PC-3 (cell line): ENCODE results near the gene CCL4. TPM values are rescaled to one million over a fixed set of nuclear protein-coding genes. Genes with fewer than 3 reads are reported as not detected.

ENCODE experiments used
- ATAC-seq: fragments of 200-7000 bp; cut with Tn5 transposase; 2 replicates; pipeline ENCODE4 v1.9.1; 2020; ENCODE audit warnings: mild to moderate bottlenecking, moderate library complexity
- BruUV-seq: library from RNA; stranded (reverse); fragments of 400-500 nt; replicated peaks from 2 replicates; lab custom pipeline; 2021; lab: Mats Ljungman, UMichigan
- CTCF ChIA-PET: fragments of 300-600 bp; sonication (Branson Sonifier 250); formaldehyde crosslinking; loops from one replicate; lab custom pipeline; 2022; ENCODE audit warnings: antibody characterized with exemption; lab: Charles Lee
- POLR2A ChIA-PET: fragments of 300-600 bp; sonication (Branson Sonifier 250); formaldehyde crosslinking; loops from one replicate; lab custom pipeline; 2022; ENCODE audit warnings: antibody characterized with exemption; ENCODE audit not compliant: unreplicated experiment; lab: Charles Lee
- DNase-seq: peaks from one replicate; pipeline ENCODE4 v3.0.0-alpha.2; 2015
- H2AFZ ChIP-seq: fragments of 300-600 bp; sonication (generic); 2 replicates; pipeline ENCODE4 v1.6.0; 2016; ENCODE audit warnings: antibody characterized with exemption, low read length
- H3F3A ChIP-seq: fragments of 300-600 bp; sonication (generic); one replicate; pipeline ENCODE4 v1.6.0; 2017; ENCODE audit warnings: antibody characterized with exemption, low read length, control low read depth, mild to moderate bottlenecking; ENCODE audit not compliant: unreplicated experiment
- H3K27ac ChIP-seq: fragments of 300-600 bp; sonication (generic); 2 replicates; pipeline ENCODE4 v1.5.1; 2016; ENCODE audit warnings: mild to moderate bottlenecking, low read length
- H3K27me3 ChIP-seq: fragments of 300-600 bp; sonication (generic); 2 replicates; pipeline ENCODE4 v1.6.1; 2016; ENCODE audit warnings: low read length, mixed read lengths
- H3K36me3 ChIP-seq: fragments of 300-600 bp; sonication (generic); 2 replicates; pipeline ENCODE4 v1.6.1; 2016; ENCODE audit warnings: low read depth, mixed run types, low read length, mixed read lengths
- H3K4me1 ChIP-seq: fragments of 300-600 bp; sonication (generic); 2 replicates; pipeline ENCODE4 v1.5.1; 2016; ENCODE audit warnings: low read length; ENCODE audit not compliant: insufficient read depth
- H3K4me2 ChIP-seq: fragments of 300-600 bp; sonication (generic); 2 replicates; pipeline ENCODE4 v1.6.0; 2016; ENCODE audit warnings: low read length
- H3K4me3 ChIP-seq: fragments of 300-600 bp; sonication (generic); 2 replicates; pipeline ENCODE4 v1.5.1; 2016; ENCODE audit warnings: mild to moderate bottlenecking, low read length, mixed read lengths
- H3K79me2 ChIP-seq: fragments of 300-600 bp; sonication (generic); 2 replicates; pipeline ENCODE4 v1.6.1; 2017; ENCODE audit warnings: low read length, mixed read lengths
- H3K9ac ChIP-seq: fragments of 300-600 bp; sonication (generic); 2 replicates; pipeline ENCODE4 v1.6.0; 2016; ENCODE audit warnings: mild to moderate bottlenecking, low read length
- H3K9me2 ChIP-seq: fragments of 300-600 bp; sonication (generic); replicated peaks from 2 replicates; pipeline ENCODE4 v1.6.1; 2016; ENCODE audit warnings: mixed run types, low read length, mixed read lengths
- H3K9me3 ChIP-seq: fragments of 300-600 bp; sonication (generic); 2 replicates; pipeline ENCODE4 v1.6.1; 2016; ENCODE audit warnings: low read length, mixed read lengths
- H4K20me1 ChIP-seq: fragments of 300-600 bp; sonication (generic); 2 replicates; pipeline ENCODE4 v1.6.1; 2016; ENCODE audit warnings: low read length, mixed read lengths
- EZH2 ChIP-seq: fragments of 300-600 bp; sonication (generic); IDR thresholded peaks from one replicate; pipeline ENCODE4 v1.6.1; 2017; ENCODE audit warnings: antibody characterized with exemption, mild to moderate bottlenecking, low read length; ENCODE audit not compliant: unreplicated experiment
- EZH2phosphoT487 ChIP-seq: fragments of 300-600 bp; sonication (generic); IDR thresholded peaks from 2 replicates; pipeline ENCODE4 v1.6.1; 2018; ENCODE audit warnings: mild to moderate bottlenecking, antibody characterized with exemption, low read length, borderline replicate concordance
- intact Hi-C: fragments of 100-400 bp; cut with micrococcal nuclease; formaldehyde crosslinking; loops from 2 replicates; pipeline ENCODE4 v1.9.0; 2023
- total RNA-seq: library from RNA; depleted of rRNA; stranded (reverse); fragments of >200 nt; gene quantifications from 2 replicates; pipeline ENCODE4 v1.2.3, GENCODE V29; 2014
- TF ChIP-seq, protein P1 (sequence below): fragments of 300-600 bp; sonication (generic); conservative IDR thresholded peaks from 2 replicates; pipeline ENCODE4 v1.5.1; 2017; ENCODE audit warnings: antibody characterized with exemption, low read depth, mild to moderate bottlenecking, low read length

Gene CCL4
- total RNA-seq, 1 experiment from 2014 or later: not detected

DNA sequence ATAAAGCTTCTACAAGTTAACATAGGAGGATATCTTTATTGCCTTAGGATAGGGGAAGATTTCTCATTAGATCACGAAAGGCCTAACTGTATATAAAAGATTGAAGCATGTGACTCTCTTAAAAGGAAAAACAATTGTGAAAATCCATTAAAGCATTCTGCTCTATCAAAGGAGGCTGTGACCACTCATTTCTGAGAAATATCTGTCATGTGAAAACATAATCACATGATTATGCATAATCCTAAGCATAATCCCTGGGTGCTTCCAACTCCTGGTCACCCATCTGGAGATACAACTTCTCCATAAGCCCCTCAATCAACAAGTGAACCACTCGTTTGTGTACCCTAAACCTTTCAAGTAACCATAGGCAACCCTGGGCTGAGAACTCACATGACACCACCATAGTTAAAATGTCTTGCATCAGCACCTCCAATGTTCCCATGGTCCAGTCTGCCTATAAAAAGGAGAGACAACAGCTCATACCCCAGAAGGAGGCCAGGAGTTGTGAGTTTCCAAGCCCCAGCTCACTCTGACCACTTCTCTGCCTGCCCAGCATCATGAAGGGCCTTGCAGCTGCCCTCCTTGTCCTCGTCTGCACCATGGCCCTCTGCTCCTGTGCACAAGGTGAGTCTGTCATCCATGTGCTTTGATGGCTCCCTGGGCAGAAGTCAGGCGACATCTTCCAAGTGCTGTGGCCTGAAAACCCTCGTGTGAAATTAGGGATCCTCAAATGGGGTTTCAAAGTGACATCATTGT is 39.7 kb upstream of the CCL4 start, which contains the start of gene CCL18:
Gene CCL18, plus strand, starts transcription at position 487 of the 756 bp plus-strand sequence. Its CDS starts 71 bp downstream, at position 558.
- no peak within 1 kb of the TSS for H2AFZ ChIP-seq
- H3K27ac ChIP-seq: no peak within 1 kb of the TSS
- BruUV-seq: no TSS peak
- no peaks in the 10 kb centered on the region for H3K79me2 ChIP-seq
- intact Hi-C loops: no loop called here
- no peaks in the 10 kb centered on the region for H3F3A ChIP-seq
- H3K27me3 ChIP-seq: peaks cover 36% of the 10 kb centered on the region; the same call in 1 of the 2 replicates
- TF ChIP-seq EZH2phosphoT487 (no peak), EZH2 (no peak)
- TF ChIP-seq, protein P1, sequence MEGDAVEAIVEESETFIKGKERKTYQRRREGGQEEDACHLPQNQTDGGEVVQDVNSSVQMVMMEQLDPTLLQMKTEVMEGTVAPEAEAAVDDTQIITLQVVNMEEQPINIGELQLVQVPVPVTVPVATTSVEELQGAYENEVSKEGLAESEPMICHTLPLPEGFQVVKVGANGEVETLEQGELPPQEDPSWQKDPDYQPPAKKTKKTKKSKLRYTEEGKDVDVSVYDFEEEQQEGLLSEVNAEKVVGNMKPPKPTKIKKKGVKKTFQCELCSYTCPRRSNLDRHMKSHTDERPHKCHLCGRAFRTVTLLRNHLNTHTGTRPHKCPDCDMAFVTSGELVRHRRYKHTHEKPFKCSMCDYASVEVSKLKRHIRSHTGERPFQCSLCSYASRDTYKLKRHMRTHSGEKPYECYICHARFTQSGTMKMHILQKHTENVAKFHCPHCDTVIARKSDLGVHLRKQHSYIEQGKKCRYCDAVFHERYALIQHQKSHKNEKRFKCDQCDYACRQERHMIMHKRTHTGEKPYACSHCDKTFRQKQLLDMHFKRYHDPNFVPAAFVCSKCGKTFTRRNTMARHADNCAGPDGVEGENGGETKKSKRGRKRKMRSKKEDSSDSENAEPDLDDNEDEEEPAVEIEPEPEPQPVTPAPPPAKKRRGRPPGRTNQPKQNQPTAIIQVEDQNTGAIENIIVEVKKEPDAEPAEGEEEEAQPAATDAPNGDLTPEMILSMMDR: no peak
- H4K20me1 ChIP-seq: no peaks in the 10 kb centered on the region
- ATAC-seq (no peak), DNase-seq (no peak)
- no peak within 1 kb of the TSS for H3K4me2 ChIP-seq
- H3K9me2 ChIP-seq: no peaks in the 10 kb centered on the region
- ChIA-PET CTCF (no interaction called here), POLR2A (no interaction called here)
- no peak within 1 kb of the TSS for H3K4me3 ChIP-seq
- no peaks in the 10 kb centered on the region for H3K4me1 ChIP-seq
- no peaks in the 10 kb centered on the region for H3K9me3 ChIP-seq
- no peaks in the 10 kb centered on the region for H3K36me3 ChIP-seq
- H3K9ac ChIP-seq: no peak within 1 kb of the TSS

DNA sequence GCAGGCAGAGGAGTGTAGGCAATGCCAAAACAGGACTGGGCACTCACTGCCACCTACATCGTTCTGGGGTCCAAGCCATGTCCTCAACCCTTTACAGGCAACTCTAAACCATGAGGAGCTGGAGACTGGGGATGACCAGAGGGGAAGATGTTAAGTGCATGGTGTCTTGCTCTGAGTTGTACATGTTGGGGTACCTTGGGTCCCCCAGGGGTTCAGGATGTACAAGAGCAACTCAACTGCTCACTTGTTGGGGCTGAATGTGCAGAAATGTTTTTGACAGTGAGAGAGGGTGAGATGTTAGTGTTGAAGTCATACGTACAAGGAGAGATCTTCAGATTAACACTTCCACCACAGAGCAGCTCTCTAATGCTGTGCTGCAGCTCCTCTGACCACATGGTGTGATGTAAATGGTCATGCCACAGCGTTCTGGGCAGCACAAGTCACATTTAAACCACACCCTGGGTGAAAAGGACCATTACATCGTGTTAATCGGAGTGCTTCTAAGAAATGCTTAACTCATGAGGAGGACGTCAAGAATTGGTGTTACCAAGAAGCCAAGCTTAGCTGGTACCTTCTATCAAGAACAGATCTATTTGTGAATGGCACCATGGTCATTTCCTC is 37.2 kb upstream of the CCL4 start:
- Histone ChIP-seq H3K9me3 (no peaks in the 10 kb centered on the region), H3K27ac (no peak overlapping the region), H3K4me1 (no peaks in the 10 kb centered on the region), H3K4me2 (no peak overlapping the region), H2AFZ (no peak overlapping the region), H3K9me2 (no peaks in the 10 kb centered on the region), H3F3A (no peaks in the 10 kb centered on the region), H3K27me3 (peaks cover 25% of the 10 kb centered on the region; the same call in 1 of the 2 replicates), H3K4me3 (no peak overlapping the region), H3K36me3 (no peaks in the 10 kb centered on the region), H3K79me2 (no peaks in the 10 kb centered on the region), H3K9ac (no peak overlapping the region), H4K20me1 (no peaks in the 10 kb centered on the region)
- intact Hi-C loops: no loop called here
- no TSS peak for BruUV-seq
- DNase-seq (no peak), ATAC-seq (no peak)
- CTCF ChIA-PET: no interaction called here
- TF ChIP-seq, protein P1: no peak
- TF ChIP-seq EZH2 (no peak), EZH2phosphoT487 (no peak)
- POLR2A ChIA-PET: no interaction called here
